Activated CD8-positive, alpha-beta memory T cell treated with anti-CD3 and anti-CD28 coated beads, Interleukin-2, amount 10 ng/mL, durations not matched to agents 7 days and 5 days (primary cell): ENCODE measurements around the gene SEMA5A. TPM values are rescaled to one million over a fixed set of nuclear protein-coding genes. Genes with fewer than 3 reads are reported as not detected.

Experiments
- ATAC-seq: fragments of 150-1000 bp; cut with Tn5 transposase; one replicate; pipeline ENCODE4 v1.10.0; 2021; ENCODE audit warnings: moderate library complexity
- CTCF ChIA-PET: fragments of 350-600 bp; sonication (Branson Sonifier 250); formaldehyde crosslinking; loops from one replicate; lab custom pipeline; 2021; ENCODE audit warnings: antibody characterized with exemption; lab: Charles Lee
- DNase-seq: peaks from one replicate; pipeline ENCODE4 v3.0.0-alpha.2; 2020
- H3K27ac Mint-ChIP-seq: one replicate; pipeline ENCODE4 v1.8.0; 2021; ENCODE audit warnings: mild to moderate bottlenecking, mixed read lengths
- H3K27me3 Mint-ChIP-seq: one replicate; pipeline ENCODE4 v1.8.0; 2021; ENCODE audit warnings: mixed read lengths
- H3K36me3 Mint-ChIP-seq: one replicate; pipeline ENCODE4 v1.8.0; 2021; ENCODE audit warnings: mild to moderate bottlenecking, mixed read lengths
- H3K4me1 Mint-ChIP-seq: one replicate; pipeline ENCODE4 v1.8.0; 2021; ENCODE audit warnings: mixed read lengths
- H3K4me3 Mint-ChIP-seq: one replicate; pipeline ENCODE4 v1.8.0; 2021; ENCODE audit warnings: mild to moderate bottlenecking, moderate library complexity, mixed read lengths
- H3K9me3 Mint-ChIP-seq: one replicate; pipeline ENCODE4 v1.8.0; 2022; ENCODE audit warnings: low read depth, mixed read lengths
- total RNA-seq, 2 experiments: library from RNA; stranded (reverse); gene quantifications; one replicate each; pipeline ENCODE4 v1.2.3, GENCODE V29; 2021

Gene SEMA5A
- total RNA-seq, 2 experiments from 2014 or later = 0.02 TPM; not detected in 1

GRCh38 chr5:9396285-9396770 is 149.5 kb downstream of the SEMA5A start:
- H3K4me1 Mint-ChIP-seq = no peaks in the 10 kb centered on the region
- no peaks in the 10 kb centered on the region for H3K27me3 Mint-ChIP-seq
- DNase-seq = no peak
- H3K4me3 Mint-ChIP-seq = no peak overlapping the region
- ATAC-seq = no peak
- H3K27ac Mint-ChIP-seq = no peak overlapping the region
- H3K9me3 Mint-ChIP-seq = peaks cover 3% of the 10 kb centered on the region
- CTCF ChIA-PET = no interaction called here
- no peaks in the 10 kb centered on the region for H3K36me3 Mint-ChIP-seq

DNA sequence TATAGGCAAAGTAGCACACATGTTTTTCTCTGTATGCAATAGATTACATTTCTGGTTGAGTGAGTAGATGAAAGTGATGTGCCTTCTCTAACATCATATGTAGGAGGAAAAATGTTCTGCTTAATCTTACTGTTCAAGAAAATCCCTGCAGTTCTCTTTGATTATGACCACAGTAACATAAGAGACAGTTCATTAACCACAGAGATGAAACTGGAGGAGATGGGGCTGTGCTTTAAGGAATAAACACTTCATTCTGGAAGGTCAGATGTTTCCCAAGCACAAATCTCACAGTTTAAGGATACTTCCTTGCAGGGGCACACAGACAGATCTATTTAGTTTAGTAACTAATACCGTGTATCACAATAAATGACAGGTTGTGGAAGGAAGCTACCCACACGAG is 150.2 kb downstream of the SEMA5A start:
- ATAC-seq = no peak
- H3K27me3 Mint-ChIP-seq = no peaks in the 10 kb centered on the region
- no peak overlapping the region for H3K4me3 Mint-ChIP-seq

GRCh38 chr5:9394221-9394620 is 151.7 kb downstream of the SEMA5A start:
- no peaks in the 10 kb centered on the region for H3K36me3 Mint-ChIP-seq
- no peaks in the 10 kb centered on the region for H3K27me3 Mint-ChIP-seq
- peaks cover 3% of the 10 kb centered on the region for H3K9me3 Mint-ChIP-seq
- no peak for ATAC-seq
- H3K4me1 Mint-ChIP-seq = no peaks in the 10 kb centered on the region
- no peak for DNase-seq
- H3K4me3 Mint-ChIP-seq = no peak overlapping the region
- CTCF ChIA-PET = no interaction called here
- no peak overlapping the region for H3K27ac Mint-ChIP-seq

More for the DNA sequence above, 150.2 kb downstream of the SEMA5A start:
- H3K4me1 Mint-ChIP-seq = no peaks in the 10 kb centered on the region
- no peaks in the 10 kb centered on the region for H3K36me3 Mint-ChIP-seq
- peaks cover 3% of the 10 kb centered on the region for H3K9me3 Mint-ChIP-seq
- H3K27ac Mint-ChIP-seq = no peak overlapping the region
- no peak for DNase-seq
- CTCF ChIA-PET = no interaction called here

GRCh38 chr5:9392625-9393024 is 153.2 kb downstream of the SEMA5A start:
- no peak for DNase-seq
- Mint-ChIP-seq H3K36me3 (no peaks in the 10 kb centered on the region), H3K4me1 (no peaks in the 10 kb centered on the region), H3K27me3 (no peaks in the 10 kb centered on the region), H3K27ac (no peak overlapping the region), H3K9me3 (peaks cover 3% of the 10 kb centered on the region), H3K4me3 (no peak overlapping the region)
- no peak for ATAC-seq
- CTCF ChIA-PET = no interaction called here

GRCh38 chr5:9391080-9391479 is 154.8 kb downstream of the SEMA5A start:
- no peaks in the 10 kb centered on the region for H3K4me1 Mint-ChIP-seq
- no peaks in the 10 kb centered on the region for H3K36me3 Mint-ChIP-seq
- CTCF ChIA-PET = no interaction called here
- no peaks in the 10 kb centered on the region for H3K27me3 Mint-ChIP-seq
- ATAC-seq = no peak
- no peak for DNase-seq
- no peak overlapping the region for H3K27ac Mint-ChIP-seq
- H3K9me3 Mint-ChIP-seq = no peaks in the 10 kb centered on the region
- no peak overlapping the region for H3K4me3 Mint-ChIP-seq

DNA sequence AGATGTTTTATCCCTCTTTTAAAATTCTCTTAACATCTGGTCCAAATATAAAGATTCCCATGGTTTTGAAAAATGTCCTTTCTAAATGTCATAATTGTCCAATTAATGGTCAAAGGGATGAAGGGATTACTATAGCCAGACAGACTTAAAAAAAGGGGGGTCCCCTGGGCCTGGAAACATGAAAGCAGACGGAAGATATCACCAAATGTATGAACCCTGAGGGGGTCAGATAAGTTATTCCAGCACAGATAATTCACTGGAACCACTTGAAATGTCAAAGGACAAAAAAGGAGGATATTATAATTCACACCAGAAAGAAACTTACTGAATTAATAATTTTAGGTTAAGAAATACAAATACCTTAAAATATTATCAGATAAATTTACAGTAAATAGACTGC is 155.8 kb downstream of the SEMA5A start:
- Mint-ChIP-seq H3K9me3 (no peaks in the 10 kb centered on the region), H3K4me3 (no peak overlapping the region)

DNA sequence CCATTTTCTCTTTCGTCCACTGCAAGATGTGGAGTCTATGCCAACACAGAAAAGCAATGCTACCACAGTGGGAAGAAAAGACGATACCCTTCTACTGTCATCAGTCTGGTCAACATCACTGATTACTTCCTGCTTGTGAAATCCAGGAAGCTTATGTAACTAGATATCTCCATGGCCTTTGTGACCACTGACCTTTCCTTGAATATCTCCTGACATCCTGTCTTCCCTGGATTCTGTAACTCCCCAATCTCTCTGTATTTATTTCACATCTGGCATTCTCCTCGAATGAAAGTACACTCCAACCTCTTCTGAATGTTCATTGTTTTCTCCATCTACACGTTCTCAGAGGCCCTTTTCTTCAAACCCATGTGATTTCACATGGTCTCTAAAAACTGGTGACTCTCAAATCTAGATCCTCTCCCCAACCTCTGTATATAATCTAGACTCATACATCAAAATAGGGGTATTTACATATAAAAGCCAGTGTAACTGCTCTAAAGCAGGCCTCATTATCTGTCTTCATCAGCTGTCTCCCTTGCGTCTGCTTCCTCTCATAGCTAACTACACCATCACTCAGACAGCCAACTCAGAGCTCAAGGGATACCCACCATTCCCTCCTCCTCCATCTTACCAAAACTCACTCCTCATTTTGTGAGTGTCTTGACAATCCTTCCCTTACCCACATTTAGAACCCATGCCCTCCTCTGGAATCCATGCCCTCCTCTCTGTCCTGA is 156.8 kb downstream of the SEMA5A start:
- H3K36me3 Mint-ChIP-seq = no peaks in the 10 kb centered on the region
- H3K4me1 Mint-ChIP-seq = no peaks in the 10 kb centered on the region
- CTCF ChIA-PET = no interaction called here
- DNase-seq (no peak), ATAC-seq (no peak)
- H3K4me3 Mint-ChIP-seq = no peak overlapping the region
- H3K9me3 Mint-ChIP-seq = no peaks in the 10 kb centered on the region
- no peaks in the 10 kb centered on the region for H3K27me3 Mint-ChIP-seq
- no peak overlapping the region for H3K27ac Mint-ChIP-seq

More for the DNA sequence above, 155.8 kb downstream of the SEMA5A start:
- H3K36me3 Mint-ChIP-seq = no peaks in the 10 kb centered on the region
- no peaks in the 10 kb centered on the region for H3K27me3 Mint-ChIP-seq
- H3K4me1 Mint-ChIP-seq = no peaks in the 10 kb centered on the region
- ATAC-seq (no peak), DNase-seq (no peak)
- no peak overlapping the region for H3K27ac Mint-ChIP-seq
- CTCF ChIA-PET = no interaction called here

GRCh38 chr5:9387879-9388278 is 158.0 kb downstream of the SEMA5A start:
- Mint-ChIP-seq H3K9me3 (no peaks in the 10 kb centered on the region), H3K4me3 (no peak overlapping the region), H3K36me3 (no peaks in the 10 kb centered on the region), H3K27ac (no peak overlapping the region), H3K4me1 (no peaks in the 10 kb centered on the region), H3K27me3 (no peaks in the 10 kb centered on the region)
- CTCF ChIA-PET = no interaction called here
- DNase-seq (no peak), ATAC-seq (no peak)

DNA sequence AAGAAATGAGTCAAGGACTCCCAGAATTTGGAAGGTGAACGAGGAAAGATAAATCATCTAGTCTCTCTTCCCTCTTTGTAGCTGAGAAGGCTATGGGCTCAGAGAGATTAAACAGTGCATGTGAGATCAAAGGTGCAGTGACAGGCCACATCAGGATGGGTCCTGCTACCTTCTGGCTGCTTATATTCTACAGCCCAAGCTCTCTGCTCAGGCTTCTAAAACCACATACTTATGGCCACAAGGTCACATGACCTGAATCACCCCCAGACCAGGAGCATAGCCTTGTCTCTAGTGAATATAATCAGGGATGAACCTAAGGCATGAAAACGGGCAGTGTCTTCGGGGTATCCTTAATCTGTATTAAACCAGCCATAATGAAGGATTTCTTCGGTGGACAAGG is 158.9 kb downstream of the SEMA5A start:
- DNase-seq = no peak
- Mint-ChIP-seq H3K36me3 (no peaks in the 10 kb centered on the region), H3K27ac (no peak overlapping the region), H3K9me3 (no peaks in the 10 kb centered on the region), H3K4me3 (no peak overlapping the region), H3K27me3 (no peaks in the 10 kb centered on the region), H3K4me1 (no peaks in the 10 kb centered on the region)
- CTCF ChIA-PET = no interaction called here
- no peak for ATAC-seq

GRCh38 chr5:9382522-9382921 is 163.4 kb downstream of the SEMA5A start:
- no peak overlapping the region for H3K27ac Mint-ChIP-seq

GRCh38 chr5:9381464-9381863 is 164.4 kb downstream of the SEMA5A start:
- CTCF ChIA-PET = no interaction called here
- ATAC-seq = no peak
- no peak overlapping the region for H3K4me3 Mint-ChIP-seq

More at GRCh38 chr5:9382522-9382921, 163.4 kb downstream of the SEMA5A start:
- CTCF ChIA-PET = no interaction called here
- H3K9me3 Mint-ChIP-seq = peaks cover 3% of the 10 kb centered on the region
- no peak for DNase-seq
- no peak overlapping the region for H3K4me3 Mint-ChIP-seq
- H3K36me3 Mint-ChIP-seq = no peaks in the 10 kb centered on the region
- no peaks in the 10 kb centered on the region for H3K27me3 Mint-ChIP-seq
- H3K4me1 Mint-ChIP-seq = no peaks in the 10 kb centered on the region
- ATAC-seq = no peak

DNA sequence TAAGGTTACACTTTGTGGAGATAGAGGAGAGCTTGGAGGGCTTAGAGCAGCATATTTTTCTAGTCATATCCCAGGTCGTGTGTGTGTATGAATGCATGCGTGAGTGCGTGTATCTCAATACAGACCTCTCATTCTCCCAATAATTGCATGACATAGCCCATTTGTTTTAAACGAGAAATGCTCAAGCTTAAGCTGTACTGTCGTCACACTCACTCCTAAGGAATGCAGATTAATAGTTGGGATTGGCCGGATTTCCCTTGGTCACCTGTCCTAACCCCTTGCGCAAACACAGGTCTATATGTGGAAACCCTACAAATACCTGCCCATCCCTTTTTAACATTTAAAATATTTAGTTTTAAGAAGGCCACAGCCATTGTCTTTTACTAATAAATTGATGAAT is 165.8 kb downstream of the SEMA5A start:
- Mint-ChIP-seq H3K9me3 (peaks cover 10% of the 10 kb centered on the region), H3K27ac (no peak overlapping the region), H3K36me3 (no peaks in the 10 kb centered on the region), H3K4me3 (no peak overlapping the region), H3K4me1 (no peaks in the 10 kb centered on the region), H3K27me3 (no peaks in the 10 kb centered on the region)
- no peak for DNase-seq
- CTCF ChIA-PET = no interaction called here
- ATAC-seq = no peak

More at GRCh38 chr5:9381464-9381863, 164.4 kb downstream of the SEMA5A start:
- H3K9me3 Mint-ChIP-seq = peaks cover 3% of the 10 kb centered on the region
- no peaks in the 10 kb centered on the region for H3K36me3 Mint-ChIP-seq
- H3K27ac Mint-ChIP-seq = no peak overlapping the region
- no peaks in the 10 kb centered on the region for H3K27me3 Mint-ChIP-seq
- no peaks in the 10 kb centered on the region for H3K4me1 Mint-ChIP-seq
- no peak for DNase-seq

GRCh38 chr5:9376363-9377117 is 169.3 kb downstream of the SEMA5A start:
- no peak for ATAC-seq
- Mint-ChIP-seq H3K4me1 (no peaks in the 10 kb centered on the region), H3K27ac (no peak overlapping the region), H3K36me3 (no peaks in the 10 kb centered on the region), H3K27me3 (no peaks in the 10 kb centered on the region), H3K9me3 (peaks cover 15% of the 10 kb centered on the region), H3K4me3 (no peak overlapping the region)
- CTCF ChIA-PET = no interaction called here
- no peak for DNase-seq

- no peaks in the 10 kb centered on the region for H3K36me3 Mint-ChIP-seq
- no peaks in the 10 kb centered on the region for H3K27me3 Mint-ChIP-seq
- no peaks in the 10 kb centered on the region for H3K4me1 Mint-ChIP-seq
- no peak overlapping the region for H3K4me3 Mint-ChIP-seq
- ATAC-seq (no peak), DNase-seq (no peak)
- CTCF ChIA-PET = no interaction called here
- no peak overlapping the region for H3K27ac Mint-ChIP-seq
- H3K9me3 Mint-ChIP-seq = peaks cover 14% of the 10 kb centered on the region
These were observed 170.1 kb downstream of the SEMA5A start for GRCh38 chr5:9375756-9376155.
